Peyer's patch (tissue), 4 donors: ENCODE measurements around the gene PSMD14.

ENCODE experiments used
- POLR2A ChIP-seq, 2 donors: fragments of 450-650 bp; IDR thresholded peaks; one replicate each; pipeline ENCODE4 v1.5.1; 2017; ENCODE audit warnings: antibody characterized with exemption in 2 of 2, mild to moderate bottlenecking in 2 of 2, moderate library complexity in 2 of 2
- TF ChIP-seq, protein P1 (sequence below), 6 experiments: fragments of 450-650 bp in 4 of 6; fragments of 200-600 bp in 2 of 6; sonication (generic) in 1 of 6; IDR thresholded peaks; one replicate each; pipeline ENCODE4 v1.5.1; 2017 to 2019; ENCODE audit warnings: antibody characterized with exemption in 6 of 6, mild to moderate bottlenecking in 3 of 6, moderate library complexity in 1 of 6

- TF ChIP-seq, protein P1, sequence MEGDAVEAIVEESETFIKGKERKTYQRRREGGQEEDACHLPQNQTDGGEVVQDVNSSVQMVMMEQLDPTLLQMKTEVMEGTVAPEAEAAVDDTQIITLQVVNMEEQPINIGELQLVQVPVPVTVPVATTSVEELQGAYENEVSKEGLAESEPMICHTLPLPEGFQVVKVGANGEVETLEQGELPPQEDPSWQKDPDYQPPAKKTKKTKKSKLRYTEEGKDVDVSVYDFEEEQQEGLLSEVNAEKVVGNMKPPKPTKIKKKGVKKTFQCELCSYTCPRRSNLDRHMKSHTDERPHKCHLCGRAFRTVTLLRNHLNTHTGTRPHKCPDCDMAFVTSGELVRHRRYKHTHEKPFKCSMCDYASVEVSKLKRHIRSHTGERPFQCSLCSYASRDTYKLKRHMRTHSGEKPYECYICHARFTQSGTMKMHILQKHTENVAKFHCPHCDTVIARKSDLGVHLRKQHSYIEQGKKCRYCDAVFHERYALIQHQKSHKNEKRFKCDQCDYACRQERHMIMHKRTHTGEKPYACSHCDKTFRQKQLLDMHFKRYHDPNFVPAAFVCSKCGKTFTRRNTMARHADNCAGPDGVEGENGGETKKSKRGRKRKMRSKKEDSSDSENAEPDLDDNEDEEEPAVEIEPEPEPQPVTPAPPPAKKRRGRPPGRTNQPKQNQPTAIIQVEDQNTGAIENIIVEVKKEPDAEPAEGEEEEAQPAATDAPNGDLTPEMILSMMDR (IDR thresholded peaks at IDR 0.05): no peak
- no peak for TF ChIP-seq POLR2A (IDR thresholded peaks at IDR 0.05)
Measured at GRCh38 chr2:161352719-161353118, 44.5 kb downstream of the PSMD14 start.
